OCI-LY1 (cell line): ENCODE results near the gene ADGRV1.

Source experiments
- H2AFZ ChIP-seq: fragments of 200-600 bp; sonication (generic), shearing (Covaris generic); 2 replicates; pipeline ENCODE4 v1.6.0; 2014; ENCODE audit warnings: antibody characterized with exemption, mild to moderate bottlenecking, low read length
- H3F3A ChIP-seq: fragments of 200-600 bp; sonication (generic), shearing (Covaris generic); 2 replicates; pipeline ENCODE4 v1.6.0; 2014; ENCODE audit warnings: mild to moderate bottlenecking, antibody characterized with exemption, low read length, moderate library complexity; ENCODE audit not compliant: insufficient read depth
- H3K27ac ChIP-seq: fragments of 200-600 bp; sonication (generic); 2 replicates; pipeline ENCODE4 v1.5.1; 2014; ENCODE audit warnings: low read length, mixed run types, mild to moderate bottlenecking, low read depth; ENCODE audit not compliant: poor library complexity, severe bottlenecking
- H3K27me3 ChIP-seq: fragments of 200-600 bp; sonication (generic); 2 replicates; pipeline ENCODE4 v1.6.0; 2014; ENCODE audit warnings: antibody characterized with exemption, mild to moderate bottlenecking, low read length, moderate library complexity; ENCODE audit not compliant: insufficient read depth
- H3K36me3 ChIP-seq: fragments of 200-600 bp; sonication (generic); 2 replicates; pipeline ENCODE4 v1.6.1; 2014; ENCODE audit warnings: mild to moderate bottlenecking, antibody characterized with exemption, low read length, moderate library complexity, mixed read lengths; ENCODE audit not compliant: insufficient read depth
- H3K4me1 ChIP-seq: fragments of 200-600 bp; sonication (generic); 2 replicates; pipeline ENCODE4 v1.5.1; 2014; ENCODE audit warnings: mild to moderate bottlenecking, low read length, moderate library complexity; ENCODE audit not compliant: insufficient read depth, severe bottlenecking
- H3K4me2 ChIP-seq: fragments of 200-600 bp; sonication (generic), shearing (Covaris generic); 2 replicates; pipeline ENCODE4 v1.6.1; 2014; ENCODE audit warnings: low read length
- H3K4me3 ChIP-seq: fragments of 200-600 bp; sonication (generic); 2 replicates; pipeline ENCODE4 v1.5.1; 2014; ENCODE audit warnings: low read length, low read depth, mild to moderate bottlenecking, mixed read lengths; ENCODE audit not compliant: poor library complexity, severe bottlenecking
- H3K79me2 ChIP-seq: fragments of 200-600 bp; shearing (Covaris generic); 2 replicates; pipeline ENCODE4 v1.6.1; 2016; ENCODE audit warnings: mixed run types, low read length, mixed read lengths; ENCODE audit not compliant: insufficient read depth
- H3K9ac ChIP-seq: fragments of 200-600 bp; sonication (generic), shearing (Covaris generic); 2 replicates; pipeline ENCODE4 v1.6.1; 2014; ENCODE audit warnings: mild to moderate bottlenecking, low read length, mixed read lengths
- H3K9me2 ChIP-seq: fragments of 200-600 bp; sonication (generic), shearing (Covaris generic); 2 replicates; pipeline ENCODE4 v1.6.1; 2014; ENCODE audit warnings: low read depth, mild to moderate bottlenecking, low read length, mixed read lengths
- H3K9me3 ChIP-seq: fragments of 200-600 bp; shearing (Covaris generic); 2 replicates; pipeline ENCODE4 v1.6.1; 2014; ENCODE audit warnings: low read length, mixed read lengths
- H4K20me1 ChIP-seq: fragments of 200-600 bp; sonication (generic), shearing (Covaris generic); 2 replicates; pipeline ENCODE4 v1.6.0; 2016; ENCODE audit warnings: mild to moderate bottlenecking, low read length; ENCODE audit not compliant: insufficient read depth
- CTCF ChIP-seq: fragments of 200-600 bp; sonication (generic), shearing (Covaris generic); IDR thresholded peaks from 2 replicates; pipeline ENCODE4 v1.5.1; 2017; ENCODE audit warnings: mild to moderate bottlenecking, antibody characterized with exemption, low read length, moderate library complexity, mixed read lengths
- EZH2 ChIP-seq: fragments of 200-600 bp; sonication (generic), shearing (Covaris generic); IDR thresholded peaks from 2 replicates; pipeline ENCODE4 v1.8.0; 2017; ENCODE audit warnings: borderline replicate concordance, mixed run types, mild to moderate bottlenecking, antibody characterized with exemption, low read length, moderate library complexity, mixed read lengths

ADGRV1 gene

GRCh38 chr5:91119981-91120850 is 561.6 kb downstream of the ADGRV1 start:
- Histone ChIP-seq H3K27me3 (no peaks in the 10 kb centered on the region), H3K9ac (no peak overlapping the region), H3K9me2 (no peaks in the 10 kb centered on the region), H3K4me1 (no peaks in the 10 kb centered on the region), H3K4me2 (no peak overlapping the region), H3F3A (no peaks in the 10 kb centered on the region), H3K36me3 (no peaks in the 10 kb centered on the region), H3K79me2 (no peaks in the 10 kb centered on the region), H4K20me1 (no peaks in the 10 kb centered on the region), H3K4me3 (no peak overlapping the region), H3K9me3 (no peaks in the 10 kb centered on the region), H2AFZ (no peak overlapping the region), H3K27ac (no peak overlapping the region)
- TF ChIP-seq EZH2 (no peak), CTCF (no peak)

- H3K27me3 ChIP-seq, result no peaks in the 10 kb centered on the region
- H3K9me2 ChIP-seq, result no peaks in the 10 kb centered on the region
- no peak overlapping the region for H2AFZ ChIP-seq
- H3K4me1 ChIP-seq, result no peaks in the 10 kb centered on the region
- no peaks in the 10 kb centered on the region for H3K9me3 ChIP-seq
- H3K36me3 ChIP-seq, result no peaks in the 10 kb centered on the region
- H3K4me2 ChIP-seq, result no peak overlapping the region
- H3F3A ChIP-seq, result no peaks in the 10 kb centered on the region
- no peaks in the 10 kb centered on the region for H4K20me1 ChIP-seq
- H3K4me3 ChIP-seq, result no peak overlapping the region
- H3K79me2 ChIP-seq, result no peaks in the 10 kb centered on the region
- TF ChIP-seq EZH2 (no peak), CTCF (no peak)
- H3K27ac ChIP-seq, result no peak overlapping the region
- no peak overlapping the region for H3K9ac ChIP-seq
Observed at GRCh38 chr5:91121347-91121993, 562.9 kb downstream of the ADGRV1 start.

GRCh38 chr5:91122651-91123050 is 564.1 kb downstream of the ADGRV1 start:
- TF ChIP-seq EZH2 (no peak), CTCF (no peak)
- Histone ChIP-seq H3K27me3 (no peaks in the 10 kb centered on the region), H3K9ac (no peak overlapping the region), H3K9me3 (no peaks in the 10 kb centered on the region), H3K4me3 (no peak overlapping the region), H3K4me1 (no peaks in the 10 kb centered on the region), H3K79me2 (no peaks in the 10 kb centered on the region), H4K20me1 (no peaks in the 10 kb centered on the region), H3K27ac (no peak overlapping the region), H3K9me2 (no peaks in the 10 kb centered on the region), H2AFZ (no peak overlapping the region), H3K36me3 (no peaks in the 10 kb centered on the region), H3F3A (no peaks in the 10 kb centered on the region), H3K4me2 (no peak overlapping the region)
